ENCODE measurements around the gene ECPAS. TPM values are rescaled to one million over a fixed set of nuclear protein-coding genes. Genes with fewer than 3 reads are reported as not detected.

ECPAS gene
- total RNA-seq, 2 donors from 2014 or later: 57.5 to 95.7 TPM

DNA sequence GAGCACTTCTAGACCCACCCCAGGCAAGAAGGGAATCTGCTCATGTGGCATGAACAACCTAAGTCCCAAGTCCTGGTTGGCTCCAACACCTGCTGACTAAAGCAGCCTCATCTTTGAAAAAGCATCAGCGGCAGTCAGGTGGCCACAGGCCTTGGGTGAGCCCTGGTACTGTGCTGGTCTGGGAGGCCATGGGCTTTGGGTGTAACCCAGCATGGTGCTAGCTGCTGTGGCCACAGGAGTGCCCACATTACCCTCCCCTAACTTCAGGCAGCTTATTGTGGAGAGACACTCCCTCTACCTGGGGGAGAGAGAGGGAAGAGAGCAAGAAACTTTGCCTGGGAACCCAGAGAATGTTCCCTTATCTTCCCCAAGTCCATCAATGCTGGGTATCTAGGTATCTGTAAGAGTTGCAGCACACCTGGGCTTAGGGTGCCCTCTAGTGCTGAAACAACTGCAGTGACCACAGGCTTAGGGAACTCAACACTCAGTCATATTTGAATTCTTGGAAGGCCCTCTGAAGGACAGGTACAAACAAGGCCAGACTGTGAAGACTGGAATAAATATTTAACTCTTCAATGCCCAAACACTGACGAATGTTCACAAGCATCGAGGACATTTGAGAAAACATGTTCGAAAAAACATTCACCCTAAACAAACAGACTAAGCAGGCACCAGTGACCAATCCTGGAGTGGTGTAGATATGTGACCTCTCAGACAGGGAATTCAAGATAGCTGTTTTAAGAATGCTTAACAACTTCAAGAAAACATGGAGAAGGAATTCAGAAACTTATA lies 84.2 kb downstream of the ECPAS start:
- Mint-ChIP-seq H3K27ac (peak overlapping the region in 1 of 2 donors; percentile 39), H3K9me3 (peaks cover 13 to 16% of the 10 kb centered on the region in 2 donors), H3K36me3 (peaks cover 45 to 55% of the 10 kb centered on the region in 2 donors)
- DNase-seq (ENCODE audit: low spot score in 2 of 2) (no peak), ATAC-seq (peak in 1 of 2 donors; percentile 55)

DNA sequence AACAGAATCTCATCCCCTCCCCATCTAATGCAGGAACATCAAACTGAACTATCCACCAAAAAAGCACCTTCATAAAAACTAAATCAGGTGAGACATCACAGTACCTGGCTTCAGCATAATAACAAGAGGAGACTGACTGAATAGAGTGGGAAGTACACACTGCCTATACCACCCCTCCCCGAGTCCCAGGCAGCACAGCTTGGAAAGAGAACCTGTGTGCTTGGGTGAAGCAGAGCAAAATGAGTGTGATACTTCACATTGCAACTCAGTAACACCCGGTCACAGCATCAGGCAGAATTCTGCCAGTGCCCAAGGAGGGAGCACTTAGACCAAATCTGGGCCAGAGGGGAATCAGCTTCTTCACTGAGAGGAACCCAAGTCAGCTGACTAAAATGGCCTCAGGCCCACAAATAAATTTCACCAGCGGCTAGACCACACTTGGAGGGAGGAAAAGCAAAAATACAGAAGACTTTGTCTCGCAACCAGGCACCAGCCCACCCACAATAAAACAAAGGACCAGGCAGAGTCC lies 84.9 kb downstream of the ECPAS start:
- ATAC-seq: no peak
- Mint-ChIP-seq H3K27ac (no peak overlapping the region), H3K9me3 (peaks cover 13 to 16% of the 10 kb centered on the region in 2 donors), H3K36me3 (peaks cover 44 to 55% of the 10 kb centered on the region in 2 donors)
- DNase-seq (ENCODE audit: low spot score in 2 of 2): no peak

DNA sequence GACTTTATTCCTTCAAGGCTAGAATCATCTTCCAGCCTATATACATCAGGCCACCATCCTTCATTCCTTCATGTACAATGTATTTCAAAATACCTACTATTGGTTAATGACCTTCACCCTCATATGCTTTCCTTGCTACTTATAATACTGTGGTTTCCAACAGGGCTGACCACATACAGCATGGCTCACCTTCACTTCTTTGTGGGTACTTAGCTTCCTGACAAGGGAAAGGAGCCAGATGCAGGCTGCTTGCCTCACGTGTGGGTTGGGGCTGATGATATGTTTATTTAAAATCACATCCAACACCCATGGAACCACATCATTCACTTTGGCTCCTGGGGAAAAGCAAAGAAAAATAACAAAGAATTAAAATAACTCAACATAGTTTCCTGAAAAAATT lies 90.2 kb downstream of the ECPAS start:
- H3K36me3 Mint-ChIP-seq: peaks cover 29 to 36% of the 10 kb centered on the region in 2 donors

DNA sequence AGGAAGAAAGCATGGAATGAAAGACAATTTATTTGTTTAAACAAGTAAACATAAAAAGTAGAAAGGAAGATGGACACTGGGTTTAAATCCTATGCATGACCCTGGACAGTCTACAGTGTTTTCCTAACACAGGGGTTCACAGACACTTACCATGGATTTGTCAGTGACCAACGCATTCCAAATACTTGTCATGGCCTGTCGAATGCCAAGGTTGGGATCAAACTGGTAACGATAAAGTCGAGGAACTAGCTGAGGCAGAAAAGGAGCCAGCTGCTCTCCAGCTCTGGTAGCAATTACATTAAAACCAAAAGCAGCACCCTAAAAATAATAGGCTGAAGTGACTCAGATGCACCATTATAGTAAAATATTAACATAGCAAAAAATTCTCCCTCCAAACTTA lies 94.8 kb downstream of the ECPAS start:
- ATAC-seq (no peak), DNase-seq (ENCODE audit: low spot score in 2 of 2) (no peak)
- peaks cover 20 to 24% of the 10 kb centered on the region in 2 donors for H3K36me3 Mint-ChIP-seq

More for the DNA sequence above, 90.2 kb downstream of the ECPAS start:
- ATAC-seq (no peak), DNase-seq (ENCODE audit: low spot score in 2 of 2) (no peak)
- H3K9me3 Mint-ChIP-seq: no peaks in the 10 kb centered on the region
- no peak overlapping the region for H3K27ac Mint-ChIP-seq

DNA sequence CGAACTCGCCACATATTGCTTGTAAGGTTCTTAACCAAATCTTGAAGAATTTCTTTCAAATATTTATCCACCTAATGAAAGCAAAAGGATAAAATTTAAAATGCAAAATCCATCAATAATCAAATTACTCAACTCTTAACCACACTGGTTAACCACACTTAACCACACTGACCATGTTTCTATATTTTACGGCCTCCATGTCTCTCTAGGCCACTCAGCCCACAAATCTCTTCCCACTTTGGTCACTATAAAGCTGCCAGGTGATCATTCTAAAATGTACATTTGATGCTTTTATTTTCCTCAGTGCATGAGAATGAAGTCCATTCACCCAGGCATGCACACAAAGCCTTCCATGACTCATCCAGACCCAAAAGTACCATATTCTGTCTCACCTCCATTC lies 97.8 kb downstream of the ECPAS start:
- peaks cover 15 to 22% of the 10 kb centered on the region in 2 donors for H3K36me3 Mint-ChIP-seq
- ATAC-seq (peak; percentile 18 to 34), DNase-seq (ENCODE audit: low spot score in 2 of 2) (no peak)
- no peak overlapping the region for H3K27ac Mint-ChIP-seq
- H3K9me3 Mint-ChIP-seq: no peaks in the 10 kb centered on the region

More for the DNA sequence above, 94.8 kb downstream of the ECPAS start:
- H3K9me3 Mint-ChIP-seq: no peaks in the 10 kb centered on the region
- H3K27ac Mint-ChIP-seq: no peak overlapping the region

DNA sequence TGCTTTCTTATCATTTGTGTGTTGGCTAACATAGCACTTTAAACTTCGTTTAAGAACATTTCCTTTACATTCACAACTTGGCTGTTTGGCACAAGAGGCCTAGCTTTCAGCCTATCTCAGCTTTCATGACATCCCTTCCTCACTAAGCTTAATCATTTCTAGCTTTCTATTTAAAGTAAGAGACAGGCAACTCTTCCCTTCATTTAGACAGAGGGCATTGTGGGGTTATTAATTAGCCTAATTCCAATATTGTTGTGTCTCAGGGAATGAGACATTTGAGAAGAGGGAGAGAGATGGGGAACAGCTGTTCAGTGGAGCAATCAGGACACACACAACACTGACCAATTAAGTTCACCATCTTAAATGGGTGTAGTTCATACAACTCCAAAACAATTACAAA lies 103.2 kb downstream of the ECPAS start:
- ATAC-seq (no peak), DNase-seq (ENCODE audit: low spot score in 2 of 2) (no peak)
- Mint-ChIP-seq H3K36me3 (peaks cover 19 to 25% of the 10 kb centered on the region in 2 donors), H3K9me3 (no peaks in the 10 kb centered on the region), H3K27ac (no peak overlapping the region)

DNA sequence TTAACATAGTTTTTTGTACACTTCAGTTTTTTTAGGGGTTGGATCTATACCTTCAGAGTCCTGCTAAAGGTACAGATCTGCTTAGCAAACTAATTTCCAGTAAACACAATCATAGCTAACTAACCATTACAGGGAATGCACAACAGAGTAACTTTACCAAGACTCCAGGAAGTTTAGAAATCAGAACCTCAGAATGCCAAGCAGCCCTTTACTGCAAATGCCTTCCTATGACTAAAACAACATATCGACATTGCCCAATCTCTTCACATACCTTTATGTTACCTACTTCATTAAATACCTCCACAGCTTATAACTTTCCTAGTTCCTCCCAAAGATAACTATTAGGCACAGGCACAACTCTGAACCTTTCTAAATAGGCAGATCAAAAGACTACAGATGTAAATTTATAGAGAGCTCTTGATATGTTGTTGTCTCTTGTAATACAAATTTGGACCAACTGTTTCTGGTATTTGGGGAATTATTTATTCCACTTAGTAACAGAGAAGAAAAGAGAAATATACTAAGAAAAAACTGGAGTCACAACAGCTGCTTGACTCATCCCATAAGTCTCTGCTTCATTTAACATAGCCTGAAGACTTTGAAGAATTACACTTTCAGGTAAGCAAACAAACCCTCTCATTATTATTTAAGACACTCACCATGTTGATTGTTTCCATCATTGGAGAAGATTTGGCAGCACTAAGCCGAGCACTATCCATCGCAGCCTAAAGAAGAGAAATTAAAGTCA lies 108.2 kb downstream of the ECPAS start:
- Mint-ChIP-seq H3K36me3 (peaks cover 29 to 40% of the 10 kb centered on the region in 2 donors), H3K27ac (no peak overlapping the region), H3K9me3 (no peaks in the 10 kb centered on the region)
- ATAC-seq (no peak), DNase-seq (ENCODE audit: low spot score in 2 of 2) (no peak)

DNA sequence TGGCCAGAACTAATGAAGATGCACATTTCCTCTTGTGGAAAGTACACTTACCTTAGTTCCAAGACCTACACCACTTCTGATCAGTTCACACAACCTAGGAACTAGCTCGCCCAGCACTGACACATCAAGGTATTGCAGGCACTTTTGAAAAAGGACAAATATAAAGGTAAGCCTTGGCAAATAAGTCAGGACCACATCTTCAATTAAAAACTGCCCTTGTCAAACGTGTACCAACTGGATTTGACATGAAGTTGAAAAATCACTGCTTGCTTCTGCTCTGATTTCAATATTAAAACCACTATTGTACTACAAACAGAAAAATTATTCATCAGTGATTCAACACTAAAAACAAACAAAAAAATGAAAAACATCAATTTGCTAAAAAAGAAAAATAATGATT lies 109.1 kb downstream of the ECPAS start:
- Mint-ChIP-seq H3K9me3 (no peaks in the 10 kb centered on the region), H3K36me3 (peaks cover 28 to 44% of the 10 kb centered on the region in 2 donors), H3K27ac (no peak overlapping the region)
- DNase-seq (ENCODE audit: low spot score in 2 of 2) (no peak), ATAC-seq (no peak)

DNA sequence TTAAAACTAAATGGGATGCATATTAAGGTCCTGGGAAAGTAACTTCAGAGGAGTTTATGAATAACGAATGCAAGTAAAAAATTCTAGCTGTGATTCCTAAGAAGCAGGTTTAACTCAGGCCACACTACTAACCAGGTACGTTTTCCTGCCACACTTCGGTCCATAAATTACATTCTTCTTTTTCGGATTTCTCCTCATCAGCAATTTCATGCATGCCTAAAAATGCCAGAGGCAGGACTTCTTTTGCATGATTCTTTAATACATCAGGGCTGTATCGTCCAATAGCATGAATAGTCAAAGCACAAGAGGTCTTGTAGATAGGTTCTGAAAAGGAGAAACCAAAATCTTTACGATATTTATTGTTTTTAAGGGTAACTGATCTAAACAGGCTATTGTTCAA lies 111.9 kb downstream of the ECPAS start:
- H3K9me3 Mint-ChIP-seq: no peaks in the 10 kb centered on the region
- H3K27ac Mint-ChIP-seq: no peak overlapping the region
- no peak for DNase-seq (ENCODE audit: low spot score in 2 of 2)
- ATAC-seq: no peak
- H3K36me3 Mint-ChIP-seq: peaks cover 26 to 47% of the 10 kb centered on the region in 2 donors

DNA sequence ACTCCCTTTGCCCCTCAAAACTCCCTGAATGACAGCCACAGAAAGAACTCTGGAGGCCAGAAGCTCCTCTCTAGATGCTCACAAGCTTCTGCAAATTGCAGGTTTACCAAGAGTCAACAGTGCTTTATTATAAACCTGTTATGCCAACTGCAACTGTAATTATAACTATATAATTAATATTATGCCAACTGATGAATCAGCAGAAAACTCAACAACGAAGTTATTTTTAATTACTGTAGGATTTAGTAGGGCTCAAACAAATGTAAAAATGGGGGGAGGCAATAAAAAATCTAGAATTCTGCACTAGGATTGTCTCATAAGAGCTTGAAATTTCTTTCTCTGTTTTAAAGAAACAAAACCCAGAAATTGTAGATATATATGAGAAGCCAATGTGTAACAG lies 117.2 kb downstream of the ECPAS start:
- H3K27ac Mint-ChIP-seq: no peak overlapping the region
- no peak for ATAC-seq
- DNase-seq (ENCODE audit: low spot score in 2 of 2): no peak
- peaks cover 28 to 57% of the 10 kb centered on the region in 2 donors for H3K36me3 Mint-ChIP-seq
- H3K9me3 Mint-ChIP-seq: no peaks in the 10 kb centered on the region

DNA sequence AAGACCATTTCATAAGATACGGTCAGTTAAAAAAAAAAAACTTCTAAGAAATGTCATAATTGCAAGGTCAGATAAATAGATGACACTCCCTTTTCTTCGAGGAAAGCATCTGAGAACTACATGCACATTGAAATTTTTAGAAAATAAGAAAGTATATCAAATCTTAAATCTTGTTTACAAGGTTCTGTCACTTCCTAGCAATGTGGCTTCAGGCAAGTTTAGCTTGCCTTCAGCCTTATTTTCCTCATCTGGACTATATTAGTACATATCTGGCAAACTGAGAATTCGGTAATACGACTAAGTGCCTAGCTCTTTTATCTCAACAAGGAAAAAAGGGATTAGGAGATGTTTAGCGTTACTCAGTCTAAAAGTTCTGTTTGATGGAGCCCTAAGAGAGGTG lies 121.7 kb downstream of the ECPAS start:
- H3K9me3 Mint-ChIP-seq: no peaks in the 10 kb centered on the region
- no peak for DNase-seq (ENCODE audit: low spot score in 2 of 2)
- no peak for ATAC-seq
- H3K36me3 Mint-ChIP-seq: peaks cover 10 to 28% of the 10 kb centered on the region in 2 donors
- H3K27ac Mint-ChIP-seq: no peak overlapping the region

DNA sequence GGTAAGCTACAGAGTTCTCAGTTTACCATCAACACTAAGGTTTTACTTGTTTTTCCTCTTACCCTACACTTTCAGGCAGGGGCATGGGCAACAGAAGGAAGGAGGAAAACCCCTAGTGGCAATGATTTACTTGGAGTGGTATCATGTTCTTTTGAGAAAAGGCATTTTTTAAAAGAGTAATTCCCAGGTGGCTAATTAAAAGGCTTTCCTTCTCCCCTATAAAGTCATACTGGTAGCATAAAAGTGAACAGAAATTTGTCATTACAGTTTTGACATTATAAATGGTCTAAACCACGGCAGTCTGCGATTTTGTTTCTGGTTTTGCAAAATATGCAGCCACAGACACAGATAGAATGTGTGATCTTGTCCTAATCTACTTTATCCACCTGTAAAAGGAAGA lies 123.3 kb downstream of the ECPAS start:
- Mint-ChIP-seq H3K27ac (no peak overlapping the region), H3K36me3 (peaks cover 10 to 28% of the 10 kb centered on the region in 2 donors), H3K9me3 (no peaks in the 10 kb centered on the region)
- DNase-seq (ENCODE audit: low spot score in 2 of 2) (no peak), ATAC-seq (no peak)

DNA sequence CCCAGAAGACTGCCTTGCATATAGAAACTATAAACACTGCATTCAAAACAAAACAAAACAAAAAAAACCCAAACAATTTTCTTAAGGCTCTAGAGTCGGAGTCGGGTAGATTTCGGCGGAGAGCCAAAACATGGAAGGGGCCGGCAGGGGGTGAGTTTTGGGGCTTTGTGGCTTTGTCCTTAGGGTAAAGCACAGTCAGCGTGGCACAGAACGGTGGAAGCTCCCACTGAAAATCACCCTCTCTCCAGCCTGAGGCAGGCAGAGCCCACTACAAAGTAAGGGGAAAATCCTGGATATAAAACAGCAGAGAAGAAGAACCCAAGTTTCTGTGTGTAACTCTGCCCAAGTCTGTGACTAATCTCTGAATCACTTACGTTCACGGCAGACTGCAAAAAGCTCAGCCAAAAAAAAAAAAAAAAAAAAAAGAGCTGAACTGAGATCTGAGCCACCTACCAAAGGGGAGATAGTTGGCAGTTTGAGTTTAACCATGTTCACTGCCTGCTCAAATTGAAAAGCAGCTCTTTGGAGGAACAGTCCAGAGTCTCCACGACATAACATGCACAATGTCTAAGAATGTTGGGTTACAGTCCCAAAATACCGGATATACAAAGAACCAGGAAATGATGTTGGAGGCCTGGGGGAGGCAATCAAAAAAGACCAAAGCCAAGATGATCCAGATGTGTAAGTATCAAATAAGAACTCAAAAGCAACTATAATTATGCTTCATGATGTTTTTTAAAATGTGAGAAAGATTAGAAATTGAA lies 127.5 kb downstream of the ECPAS start:
- Mint-ChIP-seq H3K9me3 (no peaks in the 10 kb centered on the region), H3K27ac (no peak overlapping the region), H3K36me3 (peaks cover 0 to 1% of the 10 kb centered on the region in 2 donors)
- ATAC-seq: peak; percentile 76 to 94
- no peak for DNase-seq (ENCODE audit: low spot score in 2 of 2)

DNA sequence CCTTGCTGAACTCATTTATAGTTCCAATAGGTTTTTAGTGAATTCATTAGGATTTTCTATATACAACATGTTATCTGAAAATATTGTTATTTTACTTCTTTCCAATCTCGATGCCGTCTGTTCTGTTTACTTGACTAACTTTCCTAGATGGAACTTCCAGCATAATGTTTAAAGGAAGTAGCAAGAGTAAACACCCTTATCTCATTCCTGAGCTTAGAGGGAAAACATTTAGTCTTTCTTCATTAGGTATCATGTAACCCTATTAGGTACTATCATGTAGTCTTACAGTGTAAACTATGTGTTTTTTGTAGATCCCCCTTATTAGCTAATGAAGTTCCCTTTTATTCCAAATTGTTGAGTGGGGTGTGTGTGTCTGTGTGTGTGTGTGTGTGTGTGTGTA lies 131.6 kb downstream of the ECPAS start:
- H3K36me3 Mint-ChIP-seq: no peaks in the 10 kb centered on the region
- H3K27ac Mint-ChIP-seq: no peak overlapping the region
- ATAC-seq (no peak), DNase-seq (ENCODE audit: low spot score in 2 of 2) (no peak)
- no peaks in the 10 kb centered on the region for H3K9me3 Mint-ChIP-seq

DNA sequence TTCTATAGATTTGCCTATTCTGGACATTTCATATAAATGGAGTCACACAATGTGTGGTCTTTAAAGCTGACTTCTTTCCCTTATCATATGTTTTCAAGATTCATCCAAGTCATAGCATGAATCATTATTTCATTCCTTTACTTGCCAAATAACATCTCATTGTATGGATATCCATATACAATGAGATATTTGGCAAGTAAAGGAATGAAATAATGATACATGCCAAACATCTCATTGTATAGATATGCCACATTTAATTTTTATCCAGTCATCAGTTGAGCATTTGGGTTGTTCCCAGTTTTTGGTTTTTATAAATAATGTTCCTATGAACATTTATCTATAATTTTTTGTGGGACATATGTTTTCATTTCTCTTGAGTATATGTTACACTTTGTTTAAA lies 133.6 kb downstream of the ECPAS start:
- ATAC-seq: no peak
- DNase-seq (ENCODE audit: low spot score in 2 of 2): no peak
- Mint-ChIP-seq H3K36me3 (no peaks in the 10 kb centered on the region), H3K9me3 (no peaks in the 10 kb centered on the region), H3K27ac (no peak overlapping the region)

DNA sequence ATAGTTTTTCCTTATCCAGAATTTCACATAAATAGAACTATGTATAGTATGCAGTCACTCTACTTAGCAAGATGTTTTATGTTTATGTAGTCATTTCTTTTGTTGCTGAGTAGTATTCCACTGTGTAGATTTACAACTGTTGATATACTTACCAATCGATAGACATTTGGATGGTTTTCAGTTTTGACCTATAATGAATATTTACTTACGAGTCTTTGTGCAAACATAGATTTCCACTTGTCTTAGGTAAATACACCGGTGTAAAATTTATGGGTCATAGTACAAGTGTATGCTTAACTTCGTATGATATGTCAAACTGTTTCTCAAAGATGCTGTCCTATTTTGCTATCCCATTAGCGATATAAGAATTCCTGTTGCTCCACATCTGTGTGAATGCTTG lies 134.4 kb downstream of the ECPAS start:
- ATAC-seq: no peak
- Mint-ChIP-seq H3K36me3 (no peaks in the 10 kb centered on the region), H3K27ac (no peak overlapping the region), H3K9me3 (no peaks in the 10 kb centered on the region)
- no peak for DNase-seq (ENCODE audit: low spot score in 2 of 2)

DNA sequence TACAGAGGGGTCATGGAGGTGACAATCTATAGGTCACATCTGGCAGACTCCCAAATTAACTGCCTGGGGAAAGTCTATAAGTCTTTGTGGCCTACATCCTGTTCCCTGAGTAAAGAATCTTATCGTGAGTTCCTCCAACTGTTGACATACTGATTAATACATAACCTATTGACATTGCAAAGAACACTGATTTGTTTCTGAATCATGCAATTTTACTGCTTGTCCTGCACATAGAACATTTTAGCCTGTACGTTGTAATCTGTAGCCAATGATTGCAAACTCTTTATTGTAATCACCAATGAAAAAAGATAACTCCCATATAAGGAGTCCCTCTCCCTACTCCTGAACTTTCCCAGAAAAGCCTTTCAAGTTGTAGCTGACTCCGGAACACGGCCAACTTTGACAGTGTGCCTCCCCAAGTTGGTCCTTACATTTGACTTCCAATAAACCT lies 135.3 kb downstream of the ECPAS start:
- Mint-ChIP-seq H3K9me3 (no peaks in the 10 kb centered on the region), H3K36me3 (no peaks in the 10 kb centered on the region)

More for the DNA sequence above, 135.3 kb downstream of the ECPAS start:
- H3K27ac Mint-ChIP-seq: no peak overlapping the region
- DNase-seq (ENCODE audit: low spot score in 2 of 2): no peak
- ATAC-seq: no peak

Measured in activated naive CD4-positive, alpha-beta T cell treated with anti-CD3 and anti-CD28 coated beads, Interleukin-2, amount 50 U/mL, for 72 hours (primary cell).